ENCODE results near the gene UIMC1.
A peak's percentile ranks its signal among the peaks of the same experiment; 100 is the strongest.
"Not testable (repeated sequence)": the region's sequence is repeated elsewhere in the genome, so short reads cannot be mapped to it uniquely, and the experiment has no call there.

UIMC1 gene

DNA sequence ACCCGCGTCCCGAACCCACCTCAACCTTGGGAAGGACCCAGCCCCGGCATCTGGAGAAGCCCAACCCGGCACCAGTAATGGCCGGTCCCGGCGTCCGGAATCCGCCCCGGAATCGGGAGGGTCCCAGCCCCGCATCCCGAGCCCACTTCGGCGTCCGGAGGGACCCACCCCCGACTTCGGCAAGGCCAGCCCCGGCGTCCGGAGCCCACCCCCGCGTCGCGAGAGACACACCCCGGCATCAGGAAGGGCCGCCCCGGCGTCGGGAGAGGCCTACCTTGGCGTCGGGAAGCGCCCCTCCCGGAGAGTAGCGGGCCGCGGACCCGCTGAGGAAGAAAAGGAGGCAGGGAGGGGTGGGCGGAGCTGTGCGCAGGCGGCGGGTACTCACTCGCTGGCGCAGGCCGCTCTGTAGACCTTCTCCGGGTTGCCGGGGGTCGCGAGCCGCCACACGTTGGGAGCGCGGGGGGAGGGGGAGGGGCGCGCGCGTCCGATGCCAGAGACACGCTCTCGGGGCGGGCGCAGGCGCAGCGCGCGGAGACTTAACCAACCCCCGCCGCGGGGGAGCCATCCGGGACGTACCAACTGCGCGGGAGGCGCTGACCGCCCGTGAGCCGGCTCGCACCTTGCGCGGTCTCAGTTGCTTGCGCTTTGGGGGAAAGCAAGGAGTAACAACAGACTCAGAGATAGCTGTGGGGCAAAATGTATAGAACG, at the start of gene UIMC1:
Gene UIMC1 (minus strand): TSS at position 515 of the 708 bp plus-strand sequence. CDS start 24,164 bp downstream, outside the sequence.
- DNase-seq, result peak; percentile 72

DNA sequence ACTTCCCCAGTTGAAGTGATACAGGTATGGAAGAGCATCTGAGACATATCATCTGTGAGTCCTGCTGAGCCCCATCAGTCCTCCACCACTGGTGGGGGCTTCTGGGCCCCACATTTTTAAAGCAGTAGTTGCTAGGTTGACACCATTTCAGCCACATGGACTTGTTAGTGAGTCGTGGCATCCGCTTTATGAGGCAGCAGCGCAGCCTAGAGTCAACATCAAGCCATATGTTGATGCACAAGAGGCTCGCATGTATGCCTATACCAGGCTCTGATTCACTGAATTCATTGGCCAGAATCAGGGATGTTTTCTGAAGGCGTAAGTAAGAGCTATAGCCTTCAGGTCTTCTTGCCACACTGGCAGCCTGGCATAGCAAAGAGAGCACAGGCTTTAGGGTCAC, 42.7 kb upstream of the UIMC1 start:
- no peak for DNase-seq

DNA sequence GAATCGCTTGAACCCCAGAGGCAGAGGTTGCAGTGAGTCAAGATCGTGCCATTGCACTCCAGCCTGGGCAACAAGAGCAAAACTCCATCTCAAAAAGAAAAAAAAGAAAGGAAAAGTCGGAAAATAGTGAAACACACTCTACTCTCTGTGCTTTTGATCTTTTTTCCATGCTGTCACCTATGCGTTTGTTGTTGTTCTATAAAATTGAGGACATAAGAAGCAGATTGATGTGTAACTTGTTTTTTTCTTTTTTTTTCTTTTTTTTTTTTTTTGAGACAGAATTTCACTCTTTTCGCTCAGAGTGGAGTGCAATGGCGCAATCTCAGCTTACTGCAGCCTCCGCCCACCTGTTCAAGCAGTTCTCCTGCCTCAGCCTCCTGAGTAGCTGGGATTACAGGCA, 42.0 kb upstream of the UIMC1 start:
- not testable (repeated sequence) for DNase-seq

DNA sequence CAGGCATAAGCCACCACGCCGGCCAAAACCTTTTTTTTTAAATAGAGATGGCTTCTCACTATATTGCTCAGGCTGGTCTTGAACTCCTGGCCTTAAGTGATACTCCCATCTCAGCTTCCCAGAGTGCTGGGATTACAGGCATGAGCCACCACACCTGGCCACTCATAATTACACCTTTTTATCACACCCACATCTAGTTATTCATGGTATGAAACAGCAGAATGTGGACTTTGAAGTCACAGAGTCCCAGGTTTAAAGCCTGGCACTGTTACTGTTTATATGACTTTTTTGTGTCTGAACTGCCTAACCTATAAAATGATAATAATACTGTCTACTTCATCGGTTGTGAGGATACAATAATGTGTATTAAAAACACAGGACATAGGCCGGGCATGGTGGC, 39.1 kb upstream of the UIMC1 start:
- DNase-seq, result no peak

DNA sequence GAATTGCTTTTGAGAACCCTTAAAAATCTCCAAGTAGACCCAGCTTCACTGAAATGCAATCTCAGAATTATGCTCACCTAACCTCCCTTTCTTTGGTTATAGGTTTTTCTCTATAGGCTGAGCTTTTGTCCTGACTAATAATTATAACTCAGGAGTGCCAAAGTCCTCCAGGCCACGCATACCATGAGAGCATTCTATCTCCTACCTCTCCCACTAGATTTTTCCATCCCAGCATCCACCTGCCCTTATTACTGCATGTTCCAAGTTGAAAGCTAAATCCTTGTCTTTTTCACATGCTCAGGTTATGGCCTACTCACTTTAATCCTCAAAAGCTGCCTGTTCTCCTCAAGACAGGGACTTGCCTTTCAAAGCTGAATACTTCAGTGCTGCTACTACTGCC, 38.1 kb upstream of the UIMC1 start:
- no peak for DNase-seq

DNA sequence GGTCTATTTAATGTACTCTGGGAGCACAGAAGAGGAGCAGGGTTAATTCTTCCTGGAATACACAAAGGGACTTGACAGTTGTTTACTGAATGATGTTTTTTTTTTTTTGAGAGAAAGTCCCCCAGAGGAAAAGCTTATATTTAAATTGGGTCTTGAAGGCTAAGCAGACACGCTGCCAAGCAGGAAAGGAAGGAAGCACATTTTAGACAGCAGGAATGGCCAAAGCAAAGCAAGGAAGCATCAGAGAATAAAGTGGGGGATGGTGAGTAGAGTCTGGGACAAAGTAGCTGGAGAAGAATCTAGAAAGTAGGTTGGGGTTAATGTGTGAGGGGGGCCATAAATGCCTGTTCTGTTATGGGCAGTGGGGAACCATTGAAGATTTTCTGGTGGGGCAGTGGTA, 37.4 kb upstream of the UIMC1 start:
- no peak for DNase-seq

DNA sequence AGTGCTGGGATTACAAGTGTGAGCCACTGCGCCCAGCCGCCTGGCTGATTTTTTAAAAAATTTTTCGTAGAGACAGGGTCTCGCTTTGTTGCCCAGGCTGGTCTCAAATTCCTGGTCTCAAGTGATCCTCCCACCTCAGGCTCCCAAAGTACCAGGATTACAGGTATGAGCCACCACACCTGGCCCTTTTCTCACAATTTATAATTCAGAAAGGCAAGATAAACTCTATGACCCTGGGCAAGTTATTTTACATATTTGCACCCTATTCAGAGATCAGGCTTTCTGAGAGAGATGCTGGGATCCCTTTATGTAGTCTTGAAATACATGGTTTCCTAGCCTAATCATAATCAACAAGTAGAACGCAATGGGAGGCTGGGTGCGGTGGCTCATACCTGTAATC, 36.5 kb upstream of the UIMC1 start:
- DNase-seq, result no peak

DNA sequence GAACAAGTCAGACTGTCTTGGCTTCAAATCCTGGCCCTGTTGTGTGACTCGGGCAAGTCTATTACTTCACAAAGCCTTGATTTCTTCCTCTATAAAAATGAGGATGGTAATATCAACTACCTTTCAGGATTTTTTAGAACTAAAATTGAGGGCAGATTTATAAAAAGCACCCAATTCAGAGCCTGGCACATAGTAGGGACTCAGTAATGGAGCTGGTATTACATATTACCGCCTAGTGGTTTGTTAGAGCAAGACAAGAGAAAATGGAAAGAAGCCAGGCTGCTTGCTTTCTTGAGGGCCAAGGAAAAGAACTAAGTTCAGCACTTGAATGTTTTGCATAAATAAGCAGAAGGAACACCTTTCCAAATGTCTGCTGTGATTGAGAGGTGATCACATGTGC, 35.4 kb upstream of the UIMC1 start:
- DNase-seq, result no peak

DNA sequence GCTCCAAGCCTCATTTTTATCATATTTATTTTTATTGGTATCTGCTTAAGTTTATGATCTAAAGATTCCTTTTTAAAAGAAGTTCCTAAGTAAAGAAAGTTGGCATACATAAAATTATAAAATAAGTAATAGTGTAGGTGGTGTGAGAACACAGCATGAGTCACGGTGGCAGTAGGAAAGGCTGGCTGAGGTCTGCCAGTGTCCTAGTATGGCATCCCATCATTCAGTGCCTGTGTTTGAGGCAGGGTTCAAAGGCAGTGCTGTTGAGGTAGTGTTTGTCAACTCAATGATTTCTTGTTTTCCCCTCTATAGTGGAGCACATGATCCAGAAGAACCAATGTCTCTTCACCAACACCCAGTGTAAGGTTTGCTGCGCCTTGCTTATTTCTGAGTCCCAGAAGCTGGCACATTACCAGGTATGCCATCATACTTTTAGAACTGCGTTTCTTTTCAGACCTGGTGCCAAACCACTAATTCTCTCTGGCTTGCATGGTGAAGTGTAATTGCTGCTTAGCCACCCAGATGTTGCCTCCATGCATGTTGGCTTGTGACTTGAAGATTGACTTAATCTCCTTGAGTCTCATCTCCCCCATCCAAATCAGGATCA, 34.3 kb upstream of the UIMC1 start:
- DNase-seq, result no peak

DNA sequence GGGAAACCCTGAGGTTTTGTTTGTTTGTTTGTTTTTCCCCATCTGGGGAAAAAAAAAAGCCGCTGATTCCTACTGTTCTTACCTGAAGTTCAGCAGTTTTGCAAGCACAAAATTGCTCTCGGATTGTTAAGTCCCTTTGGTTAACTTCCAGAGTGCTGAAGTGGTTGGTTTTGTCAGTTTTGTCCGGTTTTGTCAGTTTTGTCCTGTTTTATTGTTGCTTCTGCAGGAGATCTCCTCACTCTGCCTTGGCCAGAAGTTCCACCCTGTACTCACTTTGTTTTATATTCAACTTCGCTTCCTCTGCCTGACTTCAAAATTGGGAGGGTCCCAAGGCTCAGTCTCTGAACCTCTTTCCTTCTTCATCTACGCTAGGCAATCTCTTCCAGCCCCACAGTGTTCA, 30.3 kb upstream of the UIMC1 start:
- no peak for DNase-seq

DNA sequence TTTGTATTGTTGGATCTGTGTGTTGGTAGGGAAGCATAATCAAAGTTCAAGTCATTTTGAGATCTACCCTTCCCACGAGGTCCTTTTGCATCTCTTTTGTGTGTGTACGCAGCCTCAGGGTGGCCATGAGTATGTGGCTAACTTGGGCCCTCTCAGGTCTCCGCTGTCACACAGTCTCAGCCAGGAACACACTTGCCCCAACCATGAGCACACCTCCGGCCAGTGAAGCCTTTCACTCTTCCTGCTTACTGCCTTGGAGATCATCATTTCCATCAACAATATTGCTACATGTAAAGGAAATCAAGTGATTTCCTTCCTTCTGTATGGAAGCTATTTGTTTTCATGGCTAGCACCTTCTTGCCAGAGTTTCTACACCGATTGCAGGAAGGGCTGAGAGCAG, 29.9 kb upstream of the UIMC1 start:
- no peak for DNase-seq

DNA sequence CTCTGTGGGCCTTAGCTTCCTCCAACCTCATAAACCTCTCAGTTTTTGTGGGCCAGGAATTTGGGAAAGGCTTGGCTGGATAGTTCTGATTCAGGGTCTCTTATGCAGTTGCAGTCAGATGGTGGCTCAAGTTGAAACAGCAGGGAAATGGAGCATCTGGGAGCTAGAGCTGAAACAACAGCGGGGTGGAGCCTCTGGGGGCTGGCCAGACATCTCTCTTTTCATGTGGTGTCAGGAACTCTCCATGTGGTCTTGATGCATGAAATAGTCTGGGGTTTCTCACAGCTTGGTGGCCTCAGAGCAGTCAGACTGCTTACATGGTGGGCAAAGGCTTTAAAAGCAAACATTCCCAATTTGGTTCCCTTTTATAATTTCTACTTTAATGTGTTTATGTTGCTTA, 29.4 kb upstream of the UIMC1 start:
- no peak for DNase-seq

DNA sequence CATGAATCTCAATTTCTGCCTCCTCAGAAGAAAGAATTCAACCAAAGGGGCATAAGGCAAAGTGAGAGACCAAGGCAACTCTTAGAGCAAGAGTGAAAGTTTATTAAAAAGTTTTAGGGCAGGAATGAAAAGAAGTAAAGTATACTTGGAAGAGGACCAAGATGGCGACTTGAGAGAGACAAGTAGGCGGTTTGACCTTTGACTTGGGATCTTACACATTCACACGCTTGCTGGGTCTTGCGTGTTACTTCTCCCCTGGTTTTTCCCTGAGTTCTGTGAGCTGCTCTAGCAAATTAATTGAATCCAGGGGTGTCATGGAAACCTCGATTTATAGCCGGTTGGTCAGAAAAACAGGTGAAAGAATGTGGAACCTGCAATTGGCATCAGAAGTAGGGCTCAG, 22.9 kb upstream of the UIMC1 start:
- no peak for DNase-seq

DNA sequence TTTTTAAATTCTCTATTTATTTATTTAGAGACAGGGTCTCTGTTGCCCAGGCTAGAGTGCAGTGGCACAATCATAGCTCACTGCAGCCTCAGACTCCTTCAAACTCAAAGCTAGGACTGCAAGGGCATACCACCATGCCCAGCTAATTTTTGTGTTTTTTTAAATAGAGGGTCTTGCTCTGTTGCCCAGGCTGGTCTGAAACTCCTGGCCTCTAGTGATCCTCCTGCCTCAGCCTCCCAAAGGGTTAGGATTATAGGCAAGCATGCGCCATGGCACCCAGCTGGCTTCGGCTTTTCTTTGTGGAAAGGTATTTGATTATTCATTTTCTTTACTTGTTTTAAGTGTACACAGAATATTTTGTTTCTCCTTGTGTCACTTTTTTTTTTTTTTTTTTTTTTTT, 21.1 kb upstream of the UIMC1 start:
- DNase-seq, result no peak

DNA sequence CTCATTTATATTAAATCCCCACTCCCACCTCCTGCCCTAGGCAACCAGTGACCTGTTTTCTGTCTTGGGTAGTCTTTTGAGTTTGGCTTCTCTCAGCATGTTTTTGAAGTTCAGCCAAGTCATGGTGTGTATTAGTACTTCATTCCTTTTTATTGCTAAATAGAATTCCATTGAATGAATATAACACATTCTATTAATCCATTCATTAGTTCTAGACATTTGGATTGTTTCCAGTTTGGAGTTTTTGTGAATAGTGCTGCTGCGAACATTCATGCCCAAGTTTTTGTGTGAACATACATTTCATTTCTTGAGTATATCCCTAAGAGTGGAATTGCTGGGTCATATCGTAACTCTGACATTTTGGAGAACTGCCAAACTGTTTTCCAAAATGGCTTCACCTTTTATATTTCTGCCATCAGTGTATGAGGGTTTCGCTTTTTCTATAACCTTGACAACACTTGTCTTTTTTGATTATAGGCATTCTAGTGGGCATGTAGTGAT, 18.6 kb upstream of the UIMC1 start:
- no peak for DNase-seq

DNA sequence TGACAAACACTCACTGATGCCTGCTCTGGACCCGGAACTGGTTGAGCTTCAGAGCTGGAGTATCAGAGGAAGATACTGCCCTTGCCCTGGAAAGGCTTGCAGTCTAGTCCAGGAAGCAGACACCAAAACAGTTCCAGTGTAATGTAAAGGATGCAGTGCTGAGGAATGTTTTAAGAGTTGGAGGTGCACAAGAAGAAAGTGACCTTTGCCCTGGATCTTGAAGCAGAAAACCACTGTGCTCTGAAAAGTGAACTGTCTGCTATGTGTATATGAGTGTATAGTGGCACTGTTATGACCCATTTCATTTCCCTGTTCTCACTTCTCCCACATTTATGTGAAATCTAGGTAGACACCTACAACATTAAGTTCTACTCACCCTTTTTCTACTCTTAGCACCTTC, 18.0 kb upstream of the UIMC1 start:
- DNase-seq, result no peak

DNA sequence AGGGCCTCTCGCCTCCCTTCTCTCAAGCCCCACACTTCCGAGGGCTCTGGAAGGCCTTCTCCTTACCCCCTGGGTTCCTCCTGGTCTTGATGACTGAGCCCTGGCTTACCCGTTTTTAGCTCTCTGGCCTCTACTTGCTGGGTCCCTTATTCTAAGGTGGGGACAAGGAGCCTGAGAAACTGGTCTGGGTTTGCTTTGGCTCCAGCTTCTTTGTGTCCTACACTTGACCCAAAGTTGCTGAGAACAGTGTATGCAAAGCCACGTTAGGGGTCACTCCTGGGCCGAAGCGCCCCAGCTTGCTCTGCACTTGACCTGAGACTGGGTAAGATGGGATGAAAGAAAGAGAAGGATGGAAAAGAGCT, 16.7 kb upstream of the UIMC1 start:
- no peak for DNase-seq

DNA sequence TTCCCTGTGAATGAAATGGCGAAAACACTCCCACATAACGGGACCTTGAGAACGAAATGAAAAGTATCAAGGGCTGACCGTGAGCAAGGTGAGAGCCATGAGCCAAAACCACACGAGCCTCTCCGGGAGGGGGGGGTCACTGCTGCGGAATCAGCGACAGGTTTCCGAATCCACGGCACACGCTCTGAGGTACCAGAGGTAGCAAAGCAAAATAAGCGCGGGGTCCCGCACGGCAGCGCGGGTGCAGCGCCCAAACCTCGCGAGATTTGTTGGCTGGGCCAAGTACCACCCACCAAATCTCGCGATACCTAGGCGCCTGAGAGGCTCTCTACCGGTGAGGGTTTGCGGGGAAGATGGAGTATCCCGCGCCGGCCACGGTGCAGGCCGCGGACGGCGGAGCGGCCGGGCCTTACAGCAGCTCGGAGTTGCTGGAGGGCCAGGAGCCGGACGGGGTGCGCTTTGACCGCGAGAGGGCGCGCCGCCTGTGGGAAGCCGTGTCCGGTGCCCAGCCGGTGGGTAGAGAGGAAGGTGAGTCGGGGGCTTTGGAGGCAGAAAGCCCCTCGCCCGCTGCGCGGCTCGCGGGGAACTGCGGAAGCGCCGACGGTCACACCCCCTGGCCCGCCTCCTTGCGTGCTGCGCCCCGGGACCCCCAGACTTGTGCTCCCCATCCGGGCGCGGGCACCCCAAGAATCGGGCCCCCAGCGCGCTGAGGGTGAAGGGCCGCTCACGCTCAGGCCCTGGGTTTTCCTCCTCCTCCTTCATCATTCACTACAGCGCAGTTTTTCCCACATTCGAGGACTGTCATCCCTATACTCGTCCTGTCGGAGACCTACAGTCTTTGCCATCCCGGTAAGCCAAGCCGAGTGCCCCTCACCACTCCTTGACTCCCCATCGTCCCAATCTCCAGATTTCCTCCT, 16.1 kb upstream of the UIMC1 start, which contains the start of gene ZNF346:
Gene ZNF346 (plus strand): TSS at position 311 of the 917 bp plus-strand sequence. CDS start 43 bp downstream, at position 354.
- peak; percentile 86 for DNase-seq

DNA sequence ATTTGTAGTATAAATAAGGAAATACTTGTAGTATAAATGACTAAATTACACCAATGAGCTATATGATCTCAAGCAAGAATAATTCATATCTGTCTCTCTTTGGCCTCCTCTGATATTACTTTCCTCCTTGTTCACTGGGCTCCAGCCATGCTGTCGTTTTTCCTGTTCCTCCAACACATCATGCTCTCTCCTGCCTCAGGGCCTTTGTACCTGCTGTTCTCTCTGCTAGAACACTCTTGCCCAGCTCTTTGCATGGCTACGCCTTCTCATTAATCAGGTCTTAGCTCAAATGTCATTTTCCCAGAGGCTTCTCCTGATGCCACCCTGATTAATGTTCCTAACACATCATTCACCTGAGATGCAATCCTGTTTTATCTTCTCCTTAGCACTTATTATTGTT, 13.5 kb upstream of the UIMC1 start:
- no peak for DNase-seq

DNA sequence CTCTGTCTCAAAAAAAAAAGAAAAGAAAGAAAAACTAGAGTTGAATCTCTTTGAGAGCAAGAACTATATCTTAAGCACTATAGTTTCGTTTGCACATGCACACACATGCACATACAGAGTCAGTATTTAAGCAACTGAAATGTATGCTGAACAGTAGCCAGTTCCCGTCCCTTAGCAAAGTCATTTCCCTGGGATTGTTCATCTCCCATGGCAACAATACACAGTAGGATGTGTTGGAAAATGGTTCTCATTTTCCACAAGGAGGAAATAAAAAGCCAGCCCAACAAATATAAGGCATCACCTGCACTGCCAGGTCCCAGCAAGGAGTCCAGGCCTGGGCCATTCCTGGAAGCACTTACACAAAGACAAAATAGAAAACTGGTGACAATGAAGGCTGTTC, 11.8 kb upstream of the UIMC1 start:
- DNase-seq, result no peak

DNA sequence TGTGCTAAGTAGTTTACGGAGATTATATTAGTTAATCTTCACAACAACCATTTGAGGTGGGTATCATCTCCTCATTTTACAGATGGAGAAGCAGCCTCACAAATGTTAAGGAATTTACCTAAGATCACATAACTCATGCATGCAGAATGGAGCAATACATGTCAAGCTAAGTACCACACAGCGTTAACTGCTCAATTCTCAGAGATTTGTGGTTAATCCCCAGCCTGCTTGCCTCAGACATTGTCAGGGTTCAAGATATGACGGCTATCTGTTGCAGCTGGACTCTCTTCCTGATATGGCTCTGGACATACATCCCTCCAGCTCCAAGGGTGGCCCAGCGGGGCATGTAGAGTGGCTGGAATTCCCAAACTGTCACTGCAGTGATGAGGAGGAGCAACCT, 8.6 kb upstream of the UIMC1 start:
- no peak for DNase-seq

DNA sequence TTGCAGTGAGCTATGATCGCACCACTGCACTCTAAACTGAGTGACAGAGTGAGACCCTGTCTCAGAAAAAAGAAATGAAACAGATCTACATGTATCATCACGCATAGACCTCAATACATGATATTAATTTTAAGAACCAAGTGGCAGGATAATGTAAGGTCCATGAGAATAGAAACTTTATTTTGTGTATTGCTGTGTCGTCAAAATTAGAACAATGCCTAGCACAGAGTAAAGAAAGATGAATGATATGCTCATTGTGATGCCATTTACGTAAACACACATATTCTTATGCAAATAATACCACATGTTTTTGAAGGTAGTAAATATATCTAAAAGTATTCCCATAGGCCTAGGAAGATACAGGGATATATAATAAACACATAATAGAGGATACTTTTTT, 3.6 kb upstream of the UIMC1 start:
- no peak for DNase-seq

DNA sequence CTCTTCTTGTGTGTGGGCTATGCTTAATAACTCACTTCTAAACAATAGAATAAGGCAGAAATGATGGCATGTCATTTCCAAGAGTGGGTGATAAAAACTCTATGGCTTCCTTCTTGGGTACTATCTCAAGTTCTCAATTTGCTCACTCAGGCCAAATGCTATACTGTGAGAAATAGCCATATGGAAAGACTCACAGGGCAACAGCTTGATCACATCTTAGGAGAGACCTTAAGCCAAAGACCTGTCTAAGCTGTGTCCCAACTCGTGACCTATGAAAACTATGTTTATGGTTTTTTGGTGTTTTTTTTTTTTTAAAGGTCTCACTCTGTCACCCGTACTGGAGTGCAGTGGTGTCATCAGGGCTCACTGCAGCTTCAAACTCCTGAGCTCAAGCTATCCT, 2.1 kb upstream of the UIMC1 start:
- DNase-seq, result no peak

All from KG1 (cell line).